Measurements from ENCODE around the gene OBSL1.

The OBSL1 gene

GRCh38 chr2:219543596-219544358, 27.6 kb downstream of the OBSL1 start, which contains the start of the genes CHPF and TMEM198:
TSS of gene CHPF (minus strand) at chr2:219543809. CDS start at chr2:219543538, 271 bp downstream.
TSS of gene TMEM198 (plus strand) at chr2:219544028. CDS start at chr2:219544728, 700 bp downstream.
- ATAC-seq (replicated peaks), result peak; percentile 72
- peak; percentile 86 to 87 (median 87) for DNase-seq
- H3K9me3 Mint-ChIP-seq, result no peaks in the 10 kb centered on the region
- peaks cover 7% of the 10 kb centered on the region for H3K36me3 Mint-ChIP-seq (ENCODE audit: insufficient read depth)
- peaks cover 6 to 18% of the 10 kb centered on the region in 2 donors for H3K27me3 Mint-ChIP-seq
- H3K4me1 Mint-ChIP-seq (ENCODE audit: low read depth in 2 of 2), result peaks cover 13 to 22% of the 10 kb centered on the region in 2 donors
- peak within 1 kb of the TSS; percentile 82 to 83 for H3K4me3 Mint-ChIP-seq
- H3K27ac Mint-ChIP-seq, result peak within 1 kb of the TSS; percentile 71 to 80

DNA sequence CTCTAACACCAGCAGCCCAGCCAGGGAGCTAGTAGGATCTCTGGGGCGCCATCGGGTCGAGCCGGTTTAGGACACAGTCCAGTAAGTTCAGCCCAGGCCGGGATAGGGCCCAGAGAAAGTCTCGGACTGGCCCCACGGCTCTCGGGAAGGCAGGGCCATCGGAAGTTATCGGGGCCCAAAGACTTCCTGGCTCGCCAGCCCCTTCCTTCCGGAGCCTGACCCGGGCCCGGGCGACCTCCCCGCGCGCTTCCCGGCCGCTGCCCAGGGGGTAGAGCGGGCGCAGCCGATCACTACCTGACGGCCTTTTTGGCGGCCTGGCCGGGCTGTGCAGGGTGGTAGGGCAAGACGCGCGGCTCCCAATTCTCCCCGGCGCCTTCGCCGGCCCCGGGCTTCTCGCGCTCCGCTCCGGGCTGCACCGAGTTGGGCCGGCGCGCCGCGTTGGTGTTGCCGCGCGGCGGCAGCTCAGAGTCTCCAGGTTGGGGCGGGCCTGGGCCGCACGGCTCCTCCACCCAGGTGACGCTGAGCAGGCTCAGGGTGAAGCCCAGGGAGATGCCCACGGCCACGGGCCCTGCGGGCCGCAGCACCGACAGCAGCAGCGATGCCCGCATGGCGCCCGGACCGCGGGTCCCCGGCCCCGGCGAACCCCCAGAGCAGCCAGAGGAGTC, 28.3 kb downstream of the OBSL1 start:
- DNase-seq (peak in 1 of 3 experiments; percentile 46), ATAC-seq (replicated peaks) (peak; percentile 47)
- H3K36me3 Mint-ChIP-seq (ENCODE audit: insufficient read depth), result peaks cover 7% of the 10 kb centered on the region
- peak overlapping the region; percentile 71 to 80 for H3K27ac Mint-ChIP-seq
- H3K27me3 Mint-ChIP-seq, result peaks cover 0 to 10% of the 10 kb centered on the region in 2 donors
- no peaks in the 10 kb centered on the region for H3K9me3 Mint-ChIP-seq
- peaks cover 13 to 22% of the 10 kb centered on the region in 2 donors for H3K4me1 Mint-ChIP-seq (ENCODE audit: low read depth in 2 of 2)
- peak overlapping the region; percentile 82 to 83 for H3K4me3 Mint-ChIP-seq

- H3K4me3 Mint-ChIP-seq, result peak overlapping the region; percentile 82 to 83
- peaks cover 13 to 22% of the 10 kb centered on the region in 2 donors for H3K4me1 Mint-ChIP-seq (ENCODE audit: low read depth in 2 of 2)
- peaks cover 7% of the 10 kb centered on the region for H3K36me3 Mint-ChIP-seq (ENCODE audit: insufficient read depth)
- peak; percentile 50 for ATAC-seq (replicated peaks)
- H3K9me3 Mint-ChIP-seq, result no peaks in the 10 kb centered on the region
- peak; percentile 82 to 88 (median 84) for DNase-seq
- H3K27me3 Mint-ChIP-seq, result no peaks in the 10 kb centered on the region
- peak overlapping the region in 1 of 2 donors; percentile 80 for H3K27ac Mint-ChIP-seq
Observed at GRCh38 chr2:219541611-219542180, 29.6 kb downstream of the OBSL1 start.

GRCh38 chr2:219540784-219541504, 30.4 kb downstream of the OBSL1 start:
- peaks cover 13 to 22% of the 10 kb centered on the region in 2 donors for H3K4me1 Mint-ChIP-seq (ENCODE audit: low read depth in 2 of 2)
- no peak for ATAC-seq (replicated peaks)
- H3K27ac Mint-ChIP-seq, result peak overlapping the region in 1 of 2 donors; percentile 9
- peaks cover 0 to 6% of the 10 kb centered on the region in 2 donors for H3K27me3 Mint-ChIP-seq
- no peak for DNase-seq
- no peaks in the 10 kb centered on the region for H3K9me3 Mint-ChIP-seq
- peak overlapping the region; percentile 82 to 83 for H3K4me3 Mint-ChIP-seq
- H3K36me3 Mint-ChIP-seq (ENCODE audit: insufficient read depth), result peaks cover 7% of the 10 kb centered on the region

- no peak for ATAC-seq (replicated peaks)
- H3K27me3 Mint-ChIP-seq, result peaks cover 6 to 14% of the 10 kb centered on the region in 2 donors
- H3K36me3 Mint-ChIP-seq (ENCODE audit: insufficient read depth), result peaks cover 7% of the 10 kb centered on the region
- H3K4me1 Mint-ChIP-seq (ENCODE audit: low read depth in 2 of 2), result peaks cover 13 to 22% of the 10 kb centered on the region in 2 donors
- no peak for DNase-seq
- H3K9me3 Mint-ChIP-seq, result no peaks in the 10 kb centered on the region
- H3K27ac Mint-ChIP-seq, result peak overlapping the region in 1 of 2 donors; percentile 25
- H3K4me3 Mint-ChIP-seq, result no peak overlapping the region
Observed at GRCh38 chr2:219539926-219540678, 31.2 kb downstream of the OBSL1 start.

DNA sequence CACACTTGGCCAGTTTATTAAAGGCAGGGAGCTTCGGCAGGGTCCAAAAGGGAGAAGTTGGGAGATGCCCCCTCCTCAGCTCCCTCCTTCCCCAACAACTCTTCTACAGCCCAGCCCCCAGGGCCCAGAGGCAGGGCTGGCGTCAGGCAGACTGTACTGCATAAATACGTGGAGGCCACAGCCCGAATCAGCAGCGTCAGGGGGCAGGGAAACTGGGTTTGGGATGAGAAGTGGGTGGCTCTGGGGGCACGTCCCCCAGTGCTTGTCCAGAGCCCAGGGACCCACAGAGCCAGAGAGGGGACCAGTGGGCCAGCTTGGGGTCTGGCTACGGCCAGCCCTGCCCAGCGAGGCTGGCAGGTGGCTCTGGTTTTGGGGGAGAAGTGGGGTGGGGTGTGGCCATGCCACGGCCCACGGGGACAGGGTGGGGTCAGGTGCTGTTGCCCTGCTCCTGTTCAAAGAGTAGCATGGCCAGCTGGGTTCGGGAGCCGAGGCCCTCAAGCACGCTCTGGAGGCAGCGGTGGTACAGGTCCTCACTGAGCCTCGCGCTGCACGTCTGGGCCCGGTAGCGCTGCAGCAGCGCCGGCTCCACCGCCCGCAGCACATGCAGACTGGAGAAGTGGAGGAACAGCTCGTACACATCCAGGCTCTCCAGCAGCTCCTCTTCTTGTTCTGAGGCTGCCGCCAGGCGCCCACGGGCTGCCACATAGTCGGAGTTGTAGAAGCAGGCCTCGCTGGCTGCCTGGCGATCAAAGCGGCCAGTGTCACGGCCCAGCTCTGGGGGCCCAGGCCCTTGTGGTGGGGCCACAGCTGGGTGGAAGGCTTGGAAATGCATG, 32.2 kb downstream of the OBSL1 start:
- no peak for ATAC-seq (replicated peaks)
- no peak for DNase-seq
- peaks cover 5 to 14% of the 10 kb centered on the region in 2 donors for H3K4me1 Mint-ChIP-seq (ENCODE audit: low read depth in 2 of 2)
- H3K27ac Mint-ChIP-seq, result no peak overlapping the region
- H3K27me3 Mint-ChIP-seq, result peaks cover 7 to 24% of the 10 kb centered on the region in 2 donors
- H3K36me3 Mint-ChIP-seq (ENCODE audit: insufficient read depth), result peaks cover 7% of the 10 kb centered on the region
- no peak overlapping the region for H3K4me3 Mint-ChIP-seq
- no peaks in the 10 kb centered on the region for H3K9me3 Mint-ChIP-seq

DNA sequence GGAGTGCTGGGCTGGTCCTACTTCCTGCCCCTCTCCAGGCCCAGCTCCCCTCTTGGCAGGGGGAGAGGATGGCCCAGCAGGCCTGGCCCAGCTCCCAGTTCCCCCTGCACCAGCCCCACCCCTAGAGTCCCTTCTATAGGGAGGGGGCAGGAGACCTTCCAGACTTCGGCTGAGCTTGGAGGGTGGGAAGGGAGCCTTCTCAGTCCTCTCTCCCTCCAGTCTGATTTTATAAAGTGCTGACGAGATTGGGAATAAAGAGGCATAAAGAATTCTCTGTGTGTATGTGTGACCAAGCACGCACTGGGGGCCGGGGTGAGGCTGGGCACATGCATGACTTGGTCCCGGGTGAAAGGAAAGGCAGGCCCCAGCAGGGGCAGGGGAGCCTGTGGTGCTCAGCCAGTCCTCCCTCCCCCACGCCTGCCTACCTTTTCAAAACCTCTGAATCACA, 32.8 kb downstream of the OBSL1 start:
- no peaks in the 10 kb centered on the region for H3K9me3 Mint-ChIP-seq
- ATAC-seq (replicated peaks), result no peak

DNA sequence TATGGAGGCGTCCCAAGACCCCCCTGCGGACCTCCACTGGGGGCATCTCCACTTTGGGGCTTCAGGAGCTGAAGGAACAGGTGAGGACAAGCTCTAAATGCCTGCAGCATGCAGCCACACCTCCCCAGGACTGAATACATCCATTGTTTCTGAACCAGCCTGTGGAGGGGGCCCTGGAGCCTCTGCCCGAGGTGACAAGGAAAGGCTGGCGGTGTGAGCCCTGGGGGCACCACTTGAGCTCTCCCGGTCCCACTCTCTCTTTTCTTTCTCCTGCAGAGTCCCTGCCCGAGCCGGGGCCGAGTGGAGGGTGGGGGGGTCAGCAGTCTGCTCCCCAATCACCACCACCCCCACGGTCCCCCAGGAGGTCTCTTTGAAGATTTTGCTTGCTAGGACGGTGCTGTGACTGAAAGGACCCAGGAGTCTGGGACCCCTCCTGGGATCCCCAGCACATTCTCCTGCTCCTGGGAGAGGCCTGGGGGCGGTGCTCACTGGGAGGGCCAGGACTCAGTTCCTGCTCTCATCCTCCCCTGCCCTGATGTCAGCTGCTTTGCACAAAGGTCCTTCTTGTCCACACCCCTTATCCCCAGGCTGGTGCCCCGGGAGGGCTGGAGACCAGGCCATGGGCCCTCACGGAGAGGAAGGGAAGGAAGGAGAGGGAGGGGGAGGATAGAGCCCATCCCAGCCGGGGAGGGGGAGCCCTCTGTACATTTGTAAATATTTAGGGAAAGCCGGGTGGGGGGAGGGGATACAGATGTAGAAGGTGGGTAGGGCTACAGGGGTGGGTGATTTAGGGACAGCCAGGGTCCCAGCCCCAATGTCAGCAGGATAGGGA, 33.5 kb downstream of the OBSL1 start:
- peaks cover 7% of the 10 kb centered on the region for H3K36me3 Mint-ChIP-seq (ENCODE audit: insufficient read depth)
- peaks cover 5 to 11% of the 10 kb centered on the region in 2 donors for H3K4me1 Mint-ChIP-seq (ENCODE audit: low read depth in 2 of 2)
- ATAC-seq (replicated peaks), result no peak
- no peak overlapping the region for H3K27ac Mint-ChIP-seq
- DNase-seq, result no peak
- H3K27me3 Mint-ChIP-seq, result peaks cover 7 to 33% of the 10 kb centered on the region in 2 donors
- H3K4me3 Mint-ChIP-seq, result no peak overlapping the region
- H3K9me3 Mint-ChIP-seq, result no peaks in the 10 kb centered on the region

More for the DNA sequence above, 32.8 kb downstream of the OBSL1 start:
- H3K27me3 Mint-ChIP-seq, result peaks cover 7 to 27% of the 10 kb centered on the region in 2 donors
- H3K27ac Mint-ChIP-seq, result no peak overlapping the region
- no peak for DNase-seq
- peaks cover 7% of the 10 kb centered on the region for H3K36me3 Mint-ChIP-seq (ENCODE audit: insufficient read depth)
- H3K4me3 Mint-ChIP-seq, result no peak overlapping the region
- H3K4me1 Mint-ChIP-seq (ENCODE audit: low read depth in 2 of 2), result peaks cover 5 to 12% of the 10 kb centered on the region in 2 donors

DNA sequence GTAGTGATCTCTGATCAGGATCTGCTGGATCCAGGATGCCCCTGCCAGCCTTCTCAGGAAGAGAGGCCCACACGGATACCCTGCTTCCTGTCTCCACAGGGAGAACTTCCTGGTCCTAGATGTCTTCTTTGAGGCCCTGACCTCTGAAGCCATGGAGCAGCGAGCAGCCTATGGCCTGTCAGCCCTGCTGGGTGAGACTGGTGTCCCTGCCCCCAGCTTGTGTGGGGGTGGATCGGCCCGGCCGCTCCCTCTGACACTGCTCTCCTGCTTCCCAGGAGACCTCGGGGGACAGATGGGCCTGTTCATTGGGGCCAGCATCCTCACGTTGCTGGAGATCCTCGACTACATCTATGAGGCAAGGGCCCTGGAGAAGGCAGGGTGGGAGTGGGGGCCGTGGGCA, 34.4 kb downstream of the OBSL1 start:
- no peaks in the 10 kb centered on the region for H3K9me3 Mint-ChIP-seq
- peaks cover 13 to 42% of the 10 kb centered on the region in 2 donors for H3K27me3 Mint-ChIP-seq
- no peak overlapping the region for H3K4me3 Mint-ChIP-seq
- no peak for ATAC-seq (replicated peaks)
- peaks cover 7% of the 10 kb centered on the region for H3K36me3 Mint-ChIP-seq (ENCODE audit: insufficient read depth)
- H3K4me1 Mint-ChIP-seq (ENCODE audit: low read depth in 2 of 2), result peaks cover 2% of the 10 kb centered on the region in 2 donors
- no peak overlapping the region for H3K27ac Mint-ChIP-seq
- no peak for DNase-seq

- H3K27ac Mint-ChIP-seq, result no peak overlapping the region
- no peak overlapping the region for H3K4me3 Mint-ChIP-seq
- no peaks in the 10 kb centered on the region for H3K9me3 Mint-ChIP-seq
- DNase-seq (no peak), ATAC-seq (replicated peaks) (no peak)
- no peaks in the 10 kb centered on the region for H3K4me1 Mint-ChIP-seq (ENCODE audit: low read depth in 2 of 2)
- H3K36me3 Mint-ChIP-seq (ENCODE audit: insufficient read depth), result peaks cover 4% of the 10 kb centered on the region
- peaks cover 18 to 48% of the 10 kb centered on the region in 2 donors for H3K27me3 Mint-ChIP-seq
Observed at GRCh38 chr2:219536425-219536824, 34.9 kb downstream of the OBSL1 start.

All from effector memory CD8-positive, alpha-beta T cell (primary cell).